ENCODE measurements around the gene C17orf75.

The C17orf75 gene

DNA sequence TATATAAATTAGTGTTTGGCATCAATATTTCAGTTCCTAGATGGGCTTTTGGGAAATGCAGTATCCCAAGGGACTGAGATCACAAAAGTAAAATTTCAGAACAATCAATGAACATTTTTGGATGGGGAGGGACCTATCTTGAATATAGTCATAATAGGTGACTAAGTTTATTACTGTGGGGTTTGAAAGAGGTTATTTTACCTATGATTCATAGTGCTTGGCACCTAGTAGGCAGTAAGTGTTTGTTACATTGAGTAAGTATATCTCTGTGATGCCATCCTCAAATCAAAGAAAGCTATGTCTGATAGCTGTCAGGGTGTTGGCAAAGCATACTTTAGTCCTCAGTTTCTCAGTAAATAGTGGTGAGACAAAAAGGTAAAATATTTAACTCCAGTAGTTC is 44.9 kb upstream of the C17orf75 start:
- Histone ChIP-seq H3K27ac (ENCODE audit: low read depth, low read length, poor library complexity, severe bottlenecking) (no peak overlapping the region), H4K20me1 (ENCODE audit: insufficient read depth, low read length) (no peaks in the 10 kb centered on the region), H3F3A (ENCODE audit: insufficient read depth, low read length) (no peaks in the 10 kb centered on the region), H3K4me2 (ENCODE audit: low read length) (no peak overlapping the region), H3K4me3 (ENCODE audit: low read depth, low read length, poor library complexity, severe bottlenecking) (no peak overlapping the region), H3K79me2 (ENCODE audit: insufficient read depth, low read length) (no peaks in the 10 kb centered on the region), H3K9me3 (ENCODE audit: low read length) (no peaks in the 10 kb centered on the region), H3K36me3 (ENCODE audit: insufficient read depth, low read length) (peaks cover 12% of the 10 kb centered on the region), H2AFZ (ENCODE audit: low read length) (no peak overlapping the region), H3K9me2 (ENCODE audit: low read depth, low read length) (no peaks in the 10 kb centered on the region), H3K4me1 (ENCODE audit: insufficient read depth, low read length, severe bottlenecking) (no peaks in the 10 kb centered on the region), H3K27me3 (ENCODE audit: insufficient read depth, low read length) (no peaks in the 10 kb centered on the region), H3K9ac (ENCODE audit: low read length) (no peak overlapping the region)
- TF ChIP-seq EZH2 (IDR thresholded peaks at IDR 0.05; ENCODE audit: borderline replicate concordance, low read length), result no peak
- TF ChIP-seq CTCF (IDR thresholded peaks at IDR 0.05; ENCODE audit: low read length), result no peak

- Histone ChIP-seq H3K4me1 (ENCODE audit: insufficient read depth, low read length, severe bottlenecking) (no peaks in the 10 kb centered on the region), H3K9me2 (ENCODE audit: low read depth, low read length) (no peaks in the 10 kb centered on the region), H3K4me3 (ENCODE audit: low read depth, low read length, poor library complexity, severe bottlenecking) (no peak overlapping the region), H3K27me3 (ENCODE audit: insufficient read depth, low read length) (no peaks in the 10 kb centered on the region), H3K9me3 (ENCODE audit: low read length) (no peaks in the 10 kb centered on the region), H3K27ac (ENCODE audit: low read depth, low read length, poor library complexity, severe bottlenecking) (no peak overlapping the region), H3K36me3 (ENCODE audit: insufficient read depth, low read length) (peaks cover 21% of the 10 kb centered on the region), H3K9ac (ENCODE audit: low read length) (no peak overlapping the region), H4K20me1 (ENCODE audit: insufficient read depth, low read length) (no peaks in the 10 kb centered on the region), H2AFZ (ENCODE audit: low read length) (no peak overlapping the region), H3F3A (ENCODE audit: insufficient read depth, low read length) (no peaks in the 10 kb centered on the region), H3K4me2 (ENCODE audit: low read length) (no peak overlapping the region), H3K79me2 (ENCODE audit: insufficient read depth, low read length) (no peaks in the 10 kb centered on the region)
- TF ChIP-seq CTCF (IDR thresholded peaks at IDR 0.05; ENCODE audit: low read length), result no peak
- no peak for TF ChIP-seq EZH2 (IDR thresholded peaks at IDR 0.05; ENCODE audit: borderline replicate concordance, low read length)
These were observed 44.0 kb upstream of the C17orf75 start for GRCh38 chr17:32385971-32386370.

DNA sequence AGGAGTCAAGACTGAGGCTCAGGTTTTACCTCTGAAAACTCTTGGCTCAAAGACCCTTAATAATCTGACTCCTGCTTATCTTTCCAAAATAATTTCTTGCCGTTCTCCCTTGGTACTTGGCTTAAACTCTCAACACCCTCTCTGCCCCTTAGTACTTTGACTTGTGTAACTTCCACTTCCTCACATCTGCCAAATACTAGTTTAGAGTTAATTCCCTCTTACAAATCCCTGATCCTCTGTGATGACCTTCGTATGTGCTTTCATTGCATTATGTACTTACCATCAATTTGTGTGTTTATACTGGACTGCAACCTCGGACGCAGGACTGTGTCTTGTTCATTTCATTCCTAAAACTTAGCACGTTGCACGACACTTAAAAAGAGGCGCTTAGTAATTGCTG is 43.1 kb upstream of the C17orf75 start:
- Histone ChIP-seq H3K36me3 (ENCODE audit: insufficient read depth, low read length) (peaks cover 29% of the 10 kb centered on the region), H4K20me1 (ENCODE audit: insufficient read depth, low read length) (no peaks in the 10 kb centered on the region), H3K4me1 (ENCODE audit: insufficient read depth, low read length, severe bottlenecking) (no peaks in the 10 kb centered on the region), H3K4me3 (ENCODE audit: low read depth, low read length, poor library complexity, severe bottlenecking) (no peak overlapping the region), H3K9me3 (ENCODE audit: low read length) (no peaks in the 10 kb centered on the region), H3K9ac (ENCODE audit: low read length) (no peak overlapping the region), H2AFZ (ENCODE audit: low read length) (no peak overlapping the region), H3K27ac (ENCODE audit: low read depth, low read length, poor library complexity, severe bottlenecking) (no peak overlapping the region), H3F3A (ENCODE audit: insufficient read depth, low read length) (no peaks in the 10 kb centered on the region), H3K4me2 (ENCODE audit: low read length) (no peak overlapping the region), H3K9me2 (ENCODE audit: low read depth, low read length) (no peaks in the 10 kb centered on the region), H3K27me3 (ENCODE audit: insufficient read depth, low read length) (no peaks in the 10 kb centered on the region), H3K79me2 (ENCODE audit: insufficient read depth, low read length) (no peaks in the 10 kb centered on the region)
- TF ChIP-seq EZH2 (IDR thresholded peaks at IDR 0.05; ENCODE audit: borderline replicate concordance, low read length), result no peak
- no peak for TF ChIP-seq CTCF (IDR thresholded peaks at IDR 0.05; ENCODE audit: low read length)
